ENCODE data around the gene SERPINA12. TPM values are rescaled to one million over a fixed set of nuclear protein-coding genes. Genes with fewer than 3 reads are reported as not detected.

The SERPINA12 gene
- total and polyA plus RNA-seq, 2 of the 13 experiments (the other 11 are each of a cell fraction or from before 2014, with no cell fraction given): 0.08 TPM; not detected in 1

DNA sequence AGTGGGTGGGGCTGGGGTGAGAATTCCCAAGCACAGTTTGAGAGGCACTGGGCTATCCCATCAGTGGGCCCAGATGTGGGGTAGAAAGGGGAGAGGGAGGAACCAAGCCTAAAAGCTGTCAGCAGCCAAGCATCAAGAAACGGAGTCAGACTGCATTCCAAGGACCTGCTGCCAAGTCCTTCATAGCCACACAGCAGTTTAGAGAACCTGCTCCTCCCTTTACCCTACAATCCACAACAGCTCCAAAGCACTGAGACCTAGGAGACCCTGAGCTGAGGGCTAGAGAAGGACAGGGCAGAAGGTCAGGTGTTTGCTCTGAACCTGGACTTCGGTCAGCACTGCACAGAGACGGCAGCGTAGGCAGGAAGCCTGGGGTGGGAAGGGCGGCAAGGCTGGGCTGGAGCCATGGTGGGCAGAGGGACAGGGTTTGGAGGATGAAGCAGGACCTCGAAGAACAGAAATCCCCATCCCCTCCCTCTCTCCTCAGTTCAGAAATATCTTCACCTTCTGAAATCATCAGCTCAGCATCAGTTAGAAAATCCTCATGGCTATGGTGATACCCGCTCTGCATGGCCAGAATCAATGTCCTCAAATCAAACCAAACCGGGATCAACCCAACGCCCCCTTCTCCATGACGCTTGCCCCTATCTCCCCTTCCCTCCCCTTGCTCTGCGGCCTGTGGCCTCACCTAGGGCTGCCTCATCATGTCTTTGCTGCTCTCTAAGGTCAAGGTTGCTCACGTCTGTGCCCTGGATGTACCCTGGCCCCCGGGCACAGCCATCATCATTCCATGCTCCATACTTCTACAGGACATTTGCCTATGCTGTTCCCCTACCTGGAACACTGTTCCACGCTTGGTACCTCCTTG, 39.1 kb upstream of the SERPINA12 start (continued):
- TF ChIP-seq, protein P1, sequence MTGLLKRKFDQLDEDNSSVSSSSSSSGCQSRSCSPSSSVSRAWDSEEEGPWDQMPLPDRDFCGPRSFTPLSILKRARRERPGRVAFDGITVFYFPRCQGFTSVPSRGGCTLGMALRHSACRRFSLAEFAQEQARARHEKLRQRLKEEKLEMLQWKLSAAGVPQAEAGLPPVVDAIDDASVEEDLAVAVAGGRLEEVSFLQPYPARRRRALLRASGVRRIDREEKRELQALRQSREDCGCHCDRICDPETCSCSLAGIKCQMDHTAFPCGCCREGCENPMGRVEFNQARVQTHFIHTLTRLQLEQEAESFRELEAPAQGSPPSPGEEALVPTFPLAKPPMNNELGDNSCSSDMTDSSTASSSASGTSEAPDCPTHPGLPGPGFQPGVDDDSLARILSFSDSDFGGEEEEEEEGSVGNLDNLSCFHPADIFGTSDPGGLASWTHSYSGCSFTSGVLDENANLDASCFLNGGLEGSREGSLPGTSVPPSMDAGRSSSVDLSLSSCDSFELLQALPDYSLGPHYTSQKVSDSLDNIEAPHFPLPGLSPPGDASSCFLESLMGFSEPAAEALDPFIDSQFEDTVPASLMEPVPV (CRISPR knock-in tag; IDR thresholded peaks at IDR 0.05): no peak
- no peak for TF ChIP-seq SRF (IDR thresholded peaks at IDR 0.05; ENCODE audit: low read depth, low read length)
- TF ChIP-seq NFKB2 (CRISPR knock-in tag; IDR thresholded peaks at IDR 0.05; ENCODE audit: borderline replicate concordance): 0 out of 2 replicates have a peak, but pooled peaks have one; percentile 6
- TF ChIP-seq NR3C1 (CRISPR knock-in tag; IDR thresholded peaks at IDR 0.05): no peak
- TF ChIP-seq, protein P2, sequence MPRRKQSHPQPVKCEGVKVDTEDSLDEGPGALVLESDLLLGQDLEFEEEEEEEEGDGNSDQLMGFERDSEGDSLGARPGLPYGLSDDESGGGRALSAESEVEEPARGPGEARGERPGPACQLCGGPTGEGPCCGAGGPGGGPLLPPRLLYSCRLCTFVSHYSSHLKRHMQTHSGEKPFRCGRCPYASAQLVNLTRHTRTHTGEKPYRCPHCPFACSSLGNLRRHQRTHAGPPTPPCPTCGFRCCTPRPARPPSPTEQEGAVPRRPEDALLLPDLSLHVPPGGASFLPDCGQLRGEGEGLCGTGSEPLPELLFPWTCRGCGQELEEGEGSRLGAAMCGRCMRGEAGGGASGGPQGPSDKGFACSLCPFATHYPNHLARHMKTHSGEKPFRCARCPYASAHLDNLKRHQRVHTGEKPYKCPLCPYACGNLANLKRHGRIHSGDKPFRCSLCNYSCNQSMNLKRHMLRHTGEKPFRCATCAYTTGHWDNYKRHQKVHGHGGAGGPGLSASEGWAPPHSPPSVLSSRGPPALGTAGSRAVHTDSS (CRISPR knock-in tag; conservative IDR thresholded peaks at IDR 0.05): no peak
- no peak for TF ChIP-seq CEBPB (IDR thresholded peaks at IDR 0.05; ENCODE audit: borderline replicate concordance, low read depth, low read length)
- no peak for TF ChIP-seq ZNF121 (CRISPR knock-in tag; IDR thresholded peaks at IDR 0.05)
- TF ChIP-seq MTF2 (CRISPR knock-in tag; IDR thresholded peaks at IDR 0.05; ENCODE audit: borderline replicate concordance): no peak
- TF ChIP-seq GATAD2A (CRISPR knock-in tag; IDR thresholded peaks at IDR 0.05): peak; percentile 84
- no peak for TF ChIP-seq WIZ (CRISPR knock-in tag; IDR thresholded peaks at IDR 0.05)
- peak; percentile 19; the same call in 1 of the 2 replicates for TF ChIP-seq ELF1 (CRISPR knock-in tag; IDR thresholded peaks at IDR 0.05)
- TF ChIP-seq ZNF235 (CRISPR knock-in tag; IDR thresholded peaks at IDR 0.05; ENCODE audit: borderline replicate concordance): no peak
- no peak for TF ChIP-seq SMAD9 (CRISPR knock-in tag; IDR thresholded peaks at IDR 0.05)
- TF ChIP-seq ZNF850 (CRISPR knock-in tag; conservative IDR thresholded peaks at IDR 0.05): no peak
- no peak for TF ChIP-seq PRMT3 (CRISPR knock-in tag; IDR thresholded peaks at IDR 0.05; ENCODE audit: borderline replicate concordance, low read depth)
- TF ChIP-seq NFYB (CRISPR knock-in tag; IDR thresholded peaks at IDR 0.05): no peak
- TF ChIP-seq, protein P3, sequence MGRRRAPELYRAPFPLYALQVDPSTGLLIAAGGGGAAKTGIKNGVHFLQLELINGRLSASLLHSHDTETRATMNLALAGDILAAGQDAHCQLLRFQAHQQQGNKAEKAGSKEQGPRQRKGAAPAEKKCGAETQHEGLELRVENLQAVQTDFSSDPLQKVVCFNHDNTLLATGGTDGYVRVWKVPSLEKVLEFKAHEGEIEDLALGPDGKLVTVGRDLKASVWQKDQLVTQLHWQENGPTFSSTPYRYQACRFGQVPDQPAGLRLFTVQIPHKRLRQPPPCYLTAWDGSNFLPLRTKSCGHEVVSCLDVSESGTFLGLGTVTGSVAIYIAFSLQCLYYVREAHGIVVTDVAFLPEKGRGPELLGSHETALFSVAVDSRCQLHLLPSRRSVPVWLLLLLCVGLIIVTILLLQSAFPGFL (CRISPR knock-in tag; IDR thresholded peaks at IDR 0.05): no peak
- TF ChIP-seq ZNF652 (CRISPR knock-in tag; IDR thresholded peaks at IDR 0.05; ENCODE audit: borderline replicate concordance, low read depth): no peak
- no peak for TF ChIP-seq AKAP8 (CRISPR knock-in tag; IDR thresholded peaks at IDR 0.05)
- peak; percentile 44; the same call in 1 of the 2 replicates for TF ChIP-seq ZNF329 (CRISPR knock-in tag; IDR thresholded peaks at IDR 0.05; ENCODE audit: low read depth)
- TF ChIP-seq, protein P4, sequence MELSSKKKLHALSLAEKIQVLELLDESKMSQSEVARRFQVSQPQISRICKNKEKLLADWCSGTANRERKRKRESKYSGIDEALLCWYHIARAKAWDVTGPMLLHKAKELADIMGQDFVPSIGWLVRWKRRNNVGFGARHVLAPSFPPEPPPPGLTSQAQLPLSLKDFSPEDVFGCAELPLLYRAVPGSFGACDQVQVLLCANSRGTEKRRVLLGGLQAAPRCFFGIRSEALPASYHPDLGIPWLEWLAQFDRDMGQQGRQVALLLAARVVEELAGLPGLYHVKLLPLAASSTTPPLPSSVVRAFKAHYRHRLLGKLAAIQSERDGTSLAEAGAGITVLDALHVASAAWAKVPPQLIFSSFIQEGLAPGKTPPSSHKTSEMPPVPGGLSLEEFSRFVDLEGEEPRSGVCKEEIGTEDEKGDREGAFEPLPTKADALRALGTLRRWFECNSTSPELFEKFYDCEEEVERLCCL (CRISPR knock-in tag; IDR thresholded peaks at IDR 0.05; ENCODE audit: borderline replicate concordance): no peak
- TF ChIP-seq, protein P5, sequence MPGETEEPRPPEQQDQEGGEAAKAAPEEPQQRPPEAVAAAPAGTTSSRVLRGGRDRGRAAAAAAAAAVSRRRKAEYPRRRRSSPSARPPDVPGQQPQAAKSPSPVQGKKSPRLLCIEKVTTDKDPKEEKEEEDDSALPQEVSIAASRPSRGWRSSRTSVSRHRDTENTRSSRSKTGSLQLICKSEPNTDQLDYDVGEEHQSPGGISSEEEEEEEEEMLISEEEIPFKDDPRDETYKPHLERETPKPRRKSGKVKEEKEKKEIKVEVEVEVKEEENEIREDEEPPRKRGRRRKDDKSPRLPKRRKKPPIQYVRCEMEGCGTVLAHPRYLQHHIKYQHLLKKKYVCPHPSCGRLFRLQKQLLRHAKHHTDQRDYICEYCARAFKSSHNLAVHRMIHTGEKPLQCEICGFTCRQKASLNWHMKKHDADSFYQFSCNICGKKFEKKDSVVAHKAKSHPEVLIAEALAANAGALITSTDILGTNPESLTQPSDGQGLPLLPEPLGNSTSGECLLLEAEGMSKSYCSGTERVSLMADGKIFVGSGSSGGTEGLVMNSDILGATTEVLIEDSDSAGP (CRISPR knock-in tag; IDR thresholded peaks at IDR 0.05; ENCODE audit: borderline replicate concordance): no peak

Measured in HepG2 (cell line).